ENCODE results near the gene SLITRK1.

Gene SLITRK1

DNA sequence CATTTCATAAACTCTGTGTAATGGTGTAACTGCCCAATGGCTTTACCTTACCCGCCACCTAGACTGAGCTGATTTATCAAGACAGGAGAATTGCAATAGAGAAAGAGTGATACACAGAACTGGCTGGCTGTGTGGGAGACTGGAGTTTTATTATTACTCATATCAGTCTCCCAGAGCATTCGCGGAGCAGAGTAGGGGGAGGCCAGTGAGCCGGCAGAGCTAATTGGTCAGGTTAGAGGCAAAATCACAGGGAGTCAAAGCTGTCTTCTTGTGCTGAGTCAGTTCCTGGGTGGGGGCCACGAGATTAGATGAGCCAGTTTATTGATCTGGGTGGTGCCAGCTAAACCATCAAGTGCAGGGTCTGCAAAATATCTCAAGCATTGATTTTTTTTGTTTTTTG is 23.4 kb upstream of the SLITRK1 start:
- no peak for TF ChIP-seq CTCF (IDR thresholded peaks at IDR 0.05; ENCODE audit: insufficient read depth, missing control alignments)
- FAIRE-seq = no peak
- no peak for DNase-seq (ENCODE audit: insufficient read length, low spot score)

GRCh38 chr13:83895994-83896580 is 13.8 kb upstream of the SLITRK1 start:
- no peak for FAIRE-seq
- no peak for TF ChIP-seq CTCF (IDR thresholded peaks at IDR 0.05; ENCODE audit: insufficient read depth, missing control alignments)
- DNase-seq (ENCODE audit: insufficient read length, low spot score) = no peak

DNA sequence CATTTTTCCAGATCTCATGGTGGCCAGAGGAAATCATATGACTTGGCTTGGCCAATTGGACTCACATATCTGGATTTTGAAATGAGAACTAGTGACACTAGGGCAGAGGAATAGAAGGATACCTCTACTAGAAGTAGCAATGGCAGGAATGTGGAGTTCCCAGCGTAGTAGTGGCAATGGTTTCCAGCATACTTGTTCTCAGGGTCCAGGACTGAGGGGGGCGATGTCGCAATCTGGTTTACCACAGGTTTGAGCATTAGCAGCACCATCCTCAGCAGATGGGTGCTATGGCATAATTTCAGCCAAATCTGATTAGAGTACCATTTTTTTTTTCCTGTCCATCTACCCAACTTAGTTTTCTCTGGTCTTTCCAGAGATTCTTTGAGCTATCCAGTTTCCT is 8.1 kb upstream of the SLITRK1 start:
- TF ChIP-seq CTCF (IDR thresholded peaks at IDR 0.05; ENCODE audit: insufficient read depth, missing control alignments) = no peak
- FAIRE-seq = no peak
- DNase-seq (ENCODE audit: insufficient read length, low spot score) = no peak

DNA sequence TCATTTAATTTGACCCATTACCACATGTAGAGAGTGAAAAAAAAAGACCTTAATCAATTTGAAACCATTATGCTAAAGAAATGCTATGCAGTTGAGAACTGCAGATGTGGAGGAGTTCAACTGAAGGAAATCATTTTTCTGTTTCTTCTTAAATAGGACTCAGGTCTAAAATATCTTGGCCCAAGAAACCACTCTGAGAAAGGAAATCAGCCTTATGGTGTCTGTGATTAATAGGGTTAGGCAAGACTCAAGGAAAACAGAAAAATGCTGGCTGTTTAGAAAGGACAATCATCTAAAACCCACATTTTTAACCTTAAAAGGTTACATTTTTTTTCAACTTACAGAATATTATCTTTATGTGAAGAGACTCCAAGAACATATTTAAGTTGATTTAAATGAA is 1.9 kb upstream of the SLITRK1 start:
- no peak for TF ChIP-seq CTCF (IDR thresholded peaks at IDR 0.05; ENCODE audit: insufficient read depth, missing control alignments)
- DNase-seq (ENCODE audit: insufficient read length, low spot score) = no peak
- FAIRE-seq = no peak

DNA sequence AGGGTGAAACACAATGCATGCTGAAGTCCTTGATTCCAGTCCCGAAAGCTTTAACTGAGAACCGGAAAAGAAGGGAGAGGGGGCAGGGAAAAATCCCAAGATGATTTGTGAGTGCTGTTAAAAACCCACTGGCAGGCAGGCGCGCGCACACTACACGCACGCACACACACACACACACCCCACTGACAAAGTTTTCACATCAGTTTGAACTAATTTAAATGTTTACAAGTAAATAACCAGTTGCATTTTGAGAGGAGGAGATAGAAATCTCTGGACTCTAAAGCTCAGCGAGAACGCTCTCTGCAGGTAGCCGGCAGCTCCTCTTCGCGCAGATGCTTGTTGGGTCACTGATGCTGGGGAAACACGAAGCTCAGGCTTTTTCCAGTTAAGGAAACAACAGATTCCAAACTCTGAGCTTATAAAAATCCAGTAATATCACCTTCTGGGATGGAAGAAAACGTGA is 818 bp upstream of the SLITRK1 start:
- no peak for TF ChIP-seq CTCF (IDR thresholded peaks at IDR 0.05; ENCODE audit: insufficient read depth, missing control alignments)
- DNase-seq (ENCODE audit: insufficient read length, low spot score) (no peak), FAIRE-seq (no peak)

DNA sequence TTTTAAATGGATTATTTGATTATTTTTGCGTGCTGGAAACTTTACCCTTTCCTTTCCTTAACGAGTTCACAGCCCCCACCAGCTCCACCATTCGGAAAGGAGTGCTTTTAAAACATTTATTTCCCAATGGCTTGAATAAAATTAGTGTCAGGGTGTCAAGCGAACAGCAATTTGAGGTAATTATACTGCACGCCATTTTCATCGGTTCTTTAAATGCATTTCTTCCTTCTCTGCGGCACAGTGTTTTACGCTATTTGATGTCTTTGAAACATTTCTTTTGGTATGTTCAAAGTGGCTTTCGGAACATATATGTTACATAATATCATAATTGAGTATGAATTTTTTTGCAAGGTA is 309 bp upstream of the SLITRK1 start:
- no peak for TF ChIP-seq CTCF (IDR thresholded peaks at IDR 0.05; ENCODE audit: insufficient read depth, missing control alignments)
- DNase-seq (ENCODE audit: insufficient read length, low spot score) = no peak
- no peak for FAIRE-seq

- no peak for TF ChIP-seq CTCF (IDR thresholded peaks at IDR 0.05; ENCODE audit: insufficient read depth, missing control alignments)
- FAIRE-seq = no peak
- no peak for DNase-seq (ENCODE audit: insufficient read length, low spot score)
Measured at GRCh38 chr13:83881140-83881684, 1.1 kb downstream of the SLITRK1 start.

Measured in D721Med (cell line).